Measurements from ENCODE around the gene PARP9. TPM values are rescaled to one million over a fixed set of nuclear protein-coding genes. Genes with fewer than 3 reads are reported as not detected.

Gene PARP9
- total and polyA plus RNA-seq, 10 of the 15 experiments (the other 5 are each of a cell fraction or from before 2014, with no cell fraction given): 34.0 to 122 (median 46.1) TPM

DNA sequence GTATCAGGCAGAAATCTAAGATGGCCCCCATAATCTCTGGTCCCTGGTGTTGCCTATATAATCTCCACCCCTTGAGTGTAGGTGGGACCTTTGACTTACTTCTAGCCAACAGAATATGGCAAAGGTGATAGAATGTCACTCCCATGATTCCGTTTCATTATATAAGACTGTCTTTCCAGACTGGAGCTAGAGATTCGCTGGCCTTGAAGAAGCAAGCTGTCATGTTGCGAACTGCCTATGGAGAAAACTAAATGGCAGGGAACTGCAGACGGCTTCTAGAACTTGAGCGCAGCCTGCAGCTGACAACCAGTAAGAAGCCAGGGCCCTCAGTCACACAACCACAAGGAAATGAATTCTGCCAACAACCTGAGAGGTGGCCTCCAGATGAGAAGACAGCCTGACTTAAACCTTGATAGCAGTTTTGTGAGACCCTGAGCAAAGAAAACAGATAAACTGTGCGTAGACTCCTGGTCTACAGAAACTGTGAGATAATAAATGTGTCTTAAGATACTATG is 47.2 kb downstream of the PARP9 start:
- Histone ChIP-seq H3K4me2 (ENCODE audit: control insufficient read depth, insufficient read depth) (no peak overlapping the region), H3K4me3 (no peak overlapping the region), H3K27me3 (replicated peaks in 1 of 2; ENCODE audit: control insufficient read depth in 2 of 2, insufficient read depth in 2 of 2, low read length in 1 of 2) (no peaks in the 10 kb centered on the region), H3K79me2 (ENCODE audit: control insufficient read depth, insufficient read depth, low read length) (peaks cover 23% of the 10 kb centered on the region), H3K9ac (ENCODE audit: control insufficient read depth, insufficient read depth, low read length) (no peak overlapping the region), H3K9me3 (replicated peaks; ENCODE audit: control insufficient read depth, insufficient read depth, low read length) (no peaks in the 10 kb centered on the region), H4K20me1 (ENCODE audit: control insufficient read depth, insufficient read depth) (no peaks in the 10 kb centered on the region), H3K27ac (ENCODE audit: control insufficient read depth, insufficient read depth) (no peak overlapping the region), H3K36me3 (ENCODE audit: control insufficient read depth in 2 of 2, insufficient read depth in 2 of 2, low read length in 1 of 2) (no peaks in the 10 kb centered on the region), H2AFZ (ENCODE audit: control insufficient read depth, low read depth, low read length) (no peak overlapping the region), H3K4me1 (ENCODE audit: control insufficient read depth, insufficient read depth, low read length) (no peaks in the 10 kb centered on the region)
- in situ Hi-C loops (cut with MboI): no loop called here
- CTCF ChIA-PET: interaction anchor here (0.6 to 1.1 kb wide), 4 partner anchors 9 to 123 kb away, joined by 3 to 4 read pairs (median 3); no protein-coding TSS in a partner anchor
- ATAC-seq: no peak
- 91% methylated on average over 6 of the region's 6 CpGs for WGBS (ENCODE audit: insufficient coverage, insufficient replicate concordance, low lambda C conversion rate, missing lambda C conversion rate)
- RAD21 ChIA-PET (ENCODE audit: unreplicated experiment): interaction anchor here (1.3 kb wide), 1 partner anchor 60 kb away, joined by 6 read pairs; no protein-coding TSS in a partner anchor
- no peak for FAIRE-seq
- no TSS peak for BruUV-seq (replicated peaks)
- POLR2A ChIA-PET: interaction anchor here (0.6 to 0.9 kb wide), 2 partner anchors 20 to 145 kb away, joined by 3 to 5 read pairs; no protein-coding TSS in a partner anchor
- DNase-seq (ENCODE audit: low read depth, low spot score): no peak
- TF ChIP-seq DPF2 (IDR thresholded peaks at IDR 0.05) (no peak), MXI1 (IDR thresholded peaks at IDR 0.05; ENCODE audit: low read depth, low read length) (no peak), ZNF207 (IDR thresholded peaks at IDR 0.05; ENCODE audit: borderline replicate concordance) (no peak), NBN (IDR thresholded peaks at IDR 0.05) (no peak), FOS (IDR thresholded peaks at IDR 0.05; ENCODE audit: borderline replicate concordance, extremely low read depth, insufficient read length) (no peak), POLR2A (IDR thresholded peaks at IDR 0.05; ENCODE audit: low read depth, low read length) (no peak), CREM (IDR thresholded peaks at IDR 0.05; ENCODE audit: low read depth) (no peak), SMC3 (IDR thresholded peaks at IDR 0.05; ENCODE audit: borderline replicate concordance, low read length) (no peak), HDAC6 (IDR thresholded peaks at IDR 0.05; ENCODE audit: unreplicated experiment) (no peak), ZNF274 (IDR thresholded peaks at IDR 0.05; ENCODE audit: insufficient read depth, insufficient read length) (no peak), TCF3 (IDR thresholded peaks at IDR 0.05; ENCODE audit: borderline replicate concordance, insufficient read depth, low read depth, low read length) (no peak), CBX3 (IDR thresholded peaks at IDR 0.05; ENCODE audit: borderline replicate concordance, low read depth) (no peak), CBFB (IDR thresholded peaks at IDR 0.05; ENCODE audit: low read depth) (no peak), SREBF2 (IDR thresholded peaks at IDR 0.05; ENCODE audit: low read length) (no peak), LARP7 (IDR thresholded peaks at IDR 0.05) (no peak)
- TF ChIP-seq, protein P1, sequence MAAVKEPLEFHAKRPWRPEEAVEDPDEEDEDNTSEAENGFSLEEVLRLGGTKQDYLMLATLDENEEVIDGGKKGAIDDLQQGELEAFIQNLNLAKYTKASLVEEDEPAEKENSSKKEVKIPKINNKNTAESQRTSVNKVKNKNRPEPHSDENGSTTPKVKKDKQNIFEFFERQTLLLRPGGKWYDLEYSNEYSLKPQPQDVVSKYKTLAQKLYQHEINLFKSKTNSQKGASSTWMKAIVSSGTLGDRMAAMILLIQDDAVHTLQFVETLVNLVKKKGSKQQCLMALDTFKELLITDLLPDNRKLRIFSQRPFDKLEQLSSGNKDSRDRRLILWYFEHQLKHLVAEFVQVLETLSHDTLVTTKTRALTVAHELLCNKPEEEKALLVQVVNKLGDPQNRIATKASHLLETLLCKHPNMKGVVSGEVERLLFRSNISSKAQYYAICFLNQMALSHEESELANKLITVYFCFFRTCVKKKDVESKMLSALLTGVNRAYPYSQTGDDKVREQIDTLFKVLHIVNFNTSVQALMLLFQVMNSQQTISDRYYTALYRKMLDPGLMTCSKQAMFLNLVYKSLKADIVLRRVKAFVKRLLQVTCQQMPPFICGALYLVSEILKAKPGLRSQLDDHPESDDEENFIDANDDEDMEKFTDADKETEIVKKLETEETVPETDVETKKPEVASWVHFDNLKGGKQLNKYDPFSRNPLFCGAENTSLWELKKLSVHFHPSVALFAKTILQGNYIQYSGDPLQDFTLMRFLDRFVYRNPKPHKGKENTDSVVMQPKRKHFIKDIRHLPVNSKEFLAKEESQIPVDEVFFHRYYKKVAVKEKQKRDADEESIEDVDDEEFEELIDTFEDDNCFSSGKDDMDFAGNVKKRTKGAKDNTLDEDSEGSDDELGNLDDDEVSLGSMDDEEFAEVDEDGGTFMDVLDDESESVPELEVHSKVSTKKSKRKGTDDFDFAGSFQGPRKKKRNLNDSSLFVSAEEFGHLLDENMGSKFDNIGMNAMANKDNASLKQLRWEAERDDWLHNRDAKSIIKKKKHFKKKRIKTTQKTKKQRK (IDR thresholded peaks at IDR 0.05; ENCODE audit: low read depth, low read length): no peak
- TF ChIP-seq, protein P2, sequence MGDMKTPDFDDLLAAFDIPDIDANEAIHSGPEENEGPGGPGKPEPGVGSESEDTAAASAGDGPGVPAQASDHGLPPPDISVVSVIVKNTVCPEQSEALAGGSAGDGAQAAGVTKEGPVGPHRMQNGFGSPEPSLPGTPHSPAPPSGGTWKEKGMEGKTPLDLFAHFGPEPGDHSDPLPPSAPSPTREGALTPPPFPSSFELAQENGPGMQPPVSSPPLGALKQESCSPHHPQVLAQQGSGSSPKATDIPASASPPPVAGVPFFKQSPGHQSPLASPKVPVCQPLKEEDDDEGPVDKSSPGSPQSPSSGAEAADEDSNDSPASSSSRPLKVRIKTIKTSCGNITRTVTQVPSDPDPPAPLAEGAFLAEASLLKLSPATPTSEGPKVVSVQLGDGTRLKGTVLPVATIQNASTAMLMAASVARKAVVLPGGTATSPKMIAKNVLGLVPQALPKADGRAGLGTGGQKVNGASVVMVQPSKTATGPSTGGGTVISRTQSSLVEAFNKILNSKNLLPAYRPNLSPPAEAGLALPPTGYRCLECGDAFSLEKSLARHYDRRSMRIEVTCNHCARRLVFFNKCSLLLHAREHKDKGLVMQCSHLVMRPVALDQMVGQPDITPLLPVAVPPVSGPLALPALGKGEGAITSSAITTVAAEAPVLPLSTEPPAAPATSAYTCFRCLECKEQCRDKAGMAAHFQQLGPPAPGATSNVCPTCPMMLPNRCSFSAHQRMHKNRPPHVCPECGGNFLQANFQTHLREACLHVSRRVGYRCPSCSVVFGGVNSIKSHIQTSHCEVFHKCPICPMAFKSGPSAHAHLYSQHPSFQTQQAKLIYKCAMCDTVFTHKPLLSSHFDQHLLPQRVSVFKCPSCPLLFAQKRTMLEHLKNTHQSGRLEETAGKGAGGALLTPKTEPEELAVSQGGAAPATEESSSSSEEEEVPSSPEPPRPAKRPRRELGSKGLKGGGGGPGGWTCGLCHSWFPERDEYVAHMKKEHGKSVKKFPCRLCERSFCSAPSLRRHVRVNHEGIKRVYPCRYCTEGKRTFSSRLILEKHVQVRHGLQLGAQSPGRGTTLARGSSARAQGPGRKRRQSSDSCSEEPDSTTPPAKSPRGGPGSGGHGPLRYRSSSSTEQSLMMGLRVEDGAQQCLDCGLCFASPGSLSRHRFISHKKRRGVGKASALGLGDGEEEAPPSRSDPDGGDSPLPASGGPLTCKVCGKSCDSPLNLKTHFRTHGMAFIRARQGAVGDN (IDR thresholded peaks at IDR 0.05): no peak
- intact Hi-C loops (cut with micrococcal nuclease; ENCODE audit: unreplicated experiment): no loop called here
- SMC1A ChIA-PET (ENCODE audit: uncharacterized antibody, unreplicated experiment): interaction anchor here (1.0 to 1.2 kb wide), 5 partner anchors 9 to 83 kb away, joined by 3 to 4 read pairs (median 3); no protein-coding TSS in a partner anchor

All from GM12878 (cell line).